Natural killer cell treated with Interleukin-12 subunit alpha and Interleukin-12 subunit beta and Interleukin-15 and Interleukin-18, amount 100 ng/mL, for 72 hours (primary cell): Measurements from ENCODE around the gene PITPNM3. TPM values are rescaled to one million over a fixed set of nuclear protein-coding genes. Genes with fewer than 3 reads are reported as not detected.
A peak's percentile ranks its signal among the peaks of the same experiment; 100 is the strongest.

Experiments
- ATAC-seq, 2 donors: fragments of 150-1000 bp; cut with Tn5 transposase in 1 of 2; sonication (Bioruptor Pico), chemical (Tn5 transposase) in 1 of 2; 2 replicates each; pipeline ENCODE4 v1.10.0; 2021
- DNase-seq: peaks from one replicate; pipeline ENCODE4 v3.0.0; 2022; ENCODE audit warnings: low spot score
- H3K27ac Mint-ChIP-seq, 2 donors: 1 replicate in 1 of 2; 2 replicates in 1 of 2; pipeline ENCODE4 v1.8.0; 2022; ENCODE audit warnings: mixed read lengths in 2 of 2, mild to moderate bottlenecking in 1 of 2, moderate library complexity in 1 of 2
- H3K27me3 Mint-ChIP-seq, 2 donors: 1 replicate in 1 of 2; 2 replicates in 1 of 2; pipeline ENCODE4 v1.8.0; 2022; ENCODE audit warnings: mixed read lengths in 2 of 2
- H3K36me3 Mint-ChIP-seq: one replicate; pipeline ENCODE4 v1.8.0; 2022; ENCODE audit warnings: mixed read lengths
- H3K4me1 Mint-ChIP-seq, 2 donors: 1 replicate in 1 of 2; 2 replicates in 1 of 2; pipeline ENCODE4 v1.8.0; 2022; ENCODE audit warnings: low read depth in 2 of 2, mixed read lengths in 2 of 2, mild to moderate bottlenecking in 1 of 2
- H3K4me3 Mint-ChIP-seq: one replicate; pipeline ENCODE4 v1.8.0; 2022; ENCODE audit warnings: mixed read lengths
- H3K9me3 Mint-ChIP-seq: 2 replicates; pipeline ENCODE4 v1.8.0; 2022; ENCODE audit warnings: mixed read lengths
- total RNA-seq, 2 donors: library from RNA; stranded (reverse); gene quantifications; one replicate each; pipeline ENCODE4 v1.2.3, GENCODE V29; 2022

The PITPNM3 gene
- total RNA-seq, 2 donors from 2014 or later: 0.59 to 0.84 TPM

DNA sequence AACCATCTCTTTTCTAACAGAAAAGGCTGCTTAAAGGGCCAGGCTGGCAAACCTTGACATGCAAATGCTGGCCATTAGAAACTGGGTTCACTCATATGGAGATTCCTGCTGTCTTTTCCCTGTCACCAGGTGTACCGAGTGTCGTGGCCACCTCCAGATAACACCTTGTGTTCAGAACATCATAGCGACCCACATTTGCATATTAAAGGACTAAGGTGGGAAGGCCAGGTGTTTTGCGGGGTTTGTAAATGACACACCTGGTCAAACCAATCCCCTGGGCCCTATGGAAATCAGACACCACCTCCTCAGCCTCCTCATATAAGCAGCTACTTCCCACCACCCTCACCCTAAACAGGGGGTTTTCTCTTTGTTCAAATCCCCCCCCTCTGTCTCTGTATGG, 118.9 kb downstream of the PITPNM3 start:
- Mint-ChIP-seq H3K27me3 (peaks cover 26 to 34% of the 10 kb centered on the region in 2 donors), H3K36me3 (no peaks in the 10 kb centered on the region), H3K4me1 (peaks cover 0 to 3% of the 10 kb centered on the region in 2 donors), H3K9me3 (no peaks in the 10 kb centered on the region), H3K27ac (no peak overlapping the region), H3K4me3 (no peak overlapping the region)
- ATAC-seq: no peak
- no peak for DNase-seq

DNA sequence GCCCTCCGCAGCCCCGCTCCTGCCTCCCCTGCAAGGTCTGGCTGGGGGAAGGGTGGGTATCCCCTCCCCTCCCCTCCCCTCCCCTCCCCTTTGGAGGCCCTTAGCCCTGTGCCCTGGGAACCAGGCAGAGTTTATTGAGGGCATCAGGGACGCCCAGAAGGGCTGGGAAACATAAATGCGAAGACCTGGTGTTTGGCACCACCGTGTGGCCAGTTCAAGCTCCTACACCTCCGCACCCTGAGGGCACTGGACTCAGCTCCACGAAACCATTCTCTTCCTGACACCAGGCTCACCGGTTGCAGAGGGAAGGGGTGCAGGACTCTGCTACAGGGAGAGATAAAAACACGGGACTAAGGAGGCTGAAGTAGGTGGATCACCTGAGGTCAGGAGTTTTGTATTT, 120.4 kb downstream of the PITPNM3 start:
- no peak overlapping the region for H3K4me3 Mint-ChIP-seq
- H3K4me1 Mint-ChIP-seq: peaks cover 0 to 3% of the 10 kb centered on the region in 2 donors
- H3K27me3 Mint-ChIP-seq: peaks cover 23 to 34% of the 10 kb centered on the region in 2 donors
- H3K36me3 Mint-ChIP-seq: peaks cover 2% of the 10 kb centered on the region
- ATAC-seq (peak; percentile 81 to 86), DNase-seq (peak; percentile 70)
- H3K27ac Mint-ChIP-seq: no peak overlapping the region
- H3K9me3 Mint-ChIP-seq: no peaks in the 10 kb centered on the region

DNA sequence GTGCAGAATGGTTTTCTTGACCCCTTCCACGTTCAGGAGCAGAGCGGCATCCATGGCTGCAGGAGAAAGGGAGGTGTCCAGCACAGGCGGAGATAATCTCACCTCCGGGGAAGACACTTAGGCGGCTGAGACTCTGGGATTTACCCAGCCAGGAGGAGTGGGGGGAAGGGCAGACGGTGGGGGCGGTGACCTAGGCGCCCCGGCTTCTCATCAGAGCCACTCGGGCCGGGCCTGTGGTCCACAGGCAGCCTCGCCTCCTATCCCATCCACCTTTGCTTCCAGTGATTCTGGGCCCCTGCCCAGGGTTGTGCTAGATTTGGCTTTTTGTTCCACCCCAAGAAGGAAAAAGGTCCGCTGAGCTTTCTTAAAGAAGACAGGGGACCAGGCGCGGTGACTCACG, 121.3 kb downstream of the PITPNM3 start, which contains the start of gene AIPL1:
TSS of gene AIPL1 (minus strand) at position 71 of the 400 bp plus-strand sequence. CDS start at position 54, 17 bp downstream.
- H3K4me1 Mint-ChIP-seq: peaks cover 0 to 3% of the 10 kb centered on the region in 2 donors
- H3K9me3 Mint-ChIP-seq: no peaks in the 10 kb centered on the region
- no peak within 1 kb of the TSS for H3K4me3 Mint-ChIP-seq
- H3K27me3 Mint-ChIP-seq: peaks cover 23 to 35% of the 10 kb centered on the region in 2 donors
- no peak for DNase-seq
- no peak within 1 kb of the TSS for H3K27ac Mint-ChIP-seq
- no peak for ATAC-seq
- peaks cover 6% of the 10 kb centered on the region for H3K36me3 Mint-ChIP-seq

DNA sequence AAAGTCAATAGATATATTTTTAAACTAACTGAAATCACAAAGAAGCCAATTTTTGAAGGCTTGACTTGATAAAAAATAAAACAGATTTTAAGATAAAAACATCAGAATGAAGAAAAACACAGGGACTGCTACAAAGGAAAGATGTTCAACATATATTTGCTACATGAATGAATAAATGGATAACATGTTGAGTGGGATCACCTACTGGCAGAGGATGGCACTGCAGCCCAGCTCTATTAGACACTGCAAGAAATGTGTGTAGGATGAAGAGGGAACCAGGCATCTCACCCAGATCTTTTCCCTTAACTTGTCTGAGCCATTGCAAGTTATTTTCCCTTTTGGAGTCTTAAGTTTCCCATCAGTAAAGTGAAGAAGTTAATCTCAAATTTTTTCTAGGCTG, 125.6 kb downstream of the PITPNM3 start:
- Mint-ChIP-seq H3K36me3 (peaks cover 13% of the 10 kb centered on the region), H3K4me3 (no peak overlapping the region), H3K9me3 (peaks cover 4% of the 10 kb centered on the region), H3K27me3 (peaks cover 11 to 14% of the 10 kb centered on the region in 2 donors), H3K27ac (no peak overlapping the region), H3K4me1 (peaks cover 10 to 13% of the 10 kb centered on the region in 2 donors)
- no peak for ATAC-seq
- no peak for DNase-seq

DNA sequence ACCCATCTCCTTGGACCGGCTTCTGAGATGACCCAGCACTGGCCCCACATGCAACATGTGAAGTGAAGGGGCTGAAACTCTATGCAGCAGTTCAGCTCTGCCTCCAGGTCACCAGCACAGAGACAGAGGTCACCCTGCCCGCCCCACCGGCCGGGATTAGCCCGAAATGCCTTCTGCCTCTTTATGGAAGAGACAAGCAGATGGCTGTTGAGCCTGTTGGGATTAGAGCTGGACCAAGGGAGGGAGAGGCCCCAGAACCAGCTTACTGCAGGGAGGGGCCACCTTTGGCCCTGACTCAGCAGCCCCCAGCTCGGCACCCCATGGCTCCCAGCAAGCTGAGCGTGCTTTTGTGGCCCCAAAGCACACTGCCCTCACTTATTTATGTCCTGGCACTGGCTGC, 127.1 kb downstream of the PITPNM3 start:
- peaks cover 13% of the 10 kb centered on the region for H3K36me3 Mint-ChIP-seq
- H3K27ac Mint-ChIP-seq: no peak overlapping the region
- peaks cover 10 to 13% of the 10 kb centered on the region in 2 donors for H3K4me1 Mint-ChIP-seq
- DNase-seq: no peak
- H3K9me3 Mint-ChIP-seq: peaks cover 4% of the 10 kb centered on the region
- no peak overlapping the region for H3K4me3 Mint-ChIP-seq
- H3K27me3 Mint-ChIP-seq: peaks cover 11 to 13% of the 10 kb centered on the region in 2 donors
- ATAC-seq: no peak

GRCh38 chr17:6428207-6428965, 128.0 kb downstream of the PITPNM3 start:
- peak overlapping the region in 1 of 2 donors; percentile 63 for H3K27ac Mint-ChIP-seq

DNA sequence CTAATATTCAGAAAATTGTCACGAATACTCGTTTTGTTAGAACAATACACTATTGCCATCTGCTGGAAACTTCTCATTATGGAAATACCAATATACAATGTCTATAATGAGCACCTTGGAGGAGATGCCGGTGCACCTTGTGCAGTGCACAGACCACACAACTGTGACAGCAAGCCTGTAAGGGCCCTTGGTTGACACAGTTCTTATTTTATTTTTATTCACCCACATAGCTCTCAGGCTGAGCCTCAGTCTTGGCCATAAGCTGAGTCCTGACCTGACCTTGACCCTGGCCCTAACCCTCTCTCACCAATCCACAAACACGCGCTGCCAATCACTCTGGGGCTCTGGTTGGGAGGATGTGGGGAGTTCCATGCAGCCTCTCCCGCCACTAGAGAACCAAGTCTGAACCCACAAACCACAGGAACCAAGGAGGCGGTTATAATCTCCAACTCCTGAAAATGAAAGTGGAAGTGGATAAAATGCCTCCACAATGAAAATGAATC, 129.0 kb downstream of the PITPNM3 start:
- ATAC-seq (peak; percentile 84 to 88), DNase-seq (peak; percentile 75)
- Mint-ChIP-seq H3K4me1 (peaks cover 10 to 13% of the 10 kb centered on the region in 2 donors), H3K27ac (peak overlapping the region; percentile 63 to 68), H3K4me3 (peak overlapping the region; percentile 66), H3K9me3 (peaks cover 4% of the 10 kb centered on the region), H3K36me3 (peaks cover 13% of the 10 kb centered on the region), H3K27me3 (peaks cover 18 to 30% of the 10 kb centered on the region in 2 donors)

More at GRCh38 chr17:6428207-6428965, 128.0 kb downstream of the PITPNM3 start:
- H3K27me3 Mint-ChIP-seq: peaks cover 14 to 22% of the 10 kb centered on the region in 2 donors
- ATAC-seq (no peak), DNase-seq (no peak)
- peaks cover 4% of the 10 kb centered on the region for H3K9me3 Mint-ChIP-seq
- H3K4me1 Mint-ChIP-seq: peaks cover 10 to 13% of the 10 kb centered on the region in 2 donors
- peak overlapping the region; percentile 66 for H3K4me3 Mint-ChIP-seq
- peaks cover 13% of the 10 kb centered on the region for H3K36me3 Mint-ChIP-seq

DNA sequence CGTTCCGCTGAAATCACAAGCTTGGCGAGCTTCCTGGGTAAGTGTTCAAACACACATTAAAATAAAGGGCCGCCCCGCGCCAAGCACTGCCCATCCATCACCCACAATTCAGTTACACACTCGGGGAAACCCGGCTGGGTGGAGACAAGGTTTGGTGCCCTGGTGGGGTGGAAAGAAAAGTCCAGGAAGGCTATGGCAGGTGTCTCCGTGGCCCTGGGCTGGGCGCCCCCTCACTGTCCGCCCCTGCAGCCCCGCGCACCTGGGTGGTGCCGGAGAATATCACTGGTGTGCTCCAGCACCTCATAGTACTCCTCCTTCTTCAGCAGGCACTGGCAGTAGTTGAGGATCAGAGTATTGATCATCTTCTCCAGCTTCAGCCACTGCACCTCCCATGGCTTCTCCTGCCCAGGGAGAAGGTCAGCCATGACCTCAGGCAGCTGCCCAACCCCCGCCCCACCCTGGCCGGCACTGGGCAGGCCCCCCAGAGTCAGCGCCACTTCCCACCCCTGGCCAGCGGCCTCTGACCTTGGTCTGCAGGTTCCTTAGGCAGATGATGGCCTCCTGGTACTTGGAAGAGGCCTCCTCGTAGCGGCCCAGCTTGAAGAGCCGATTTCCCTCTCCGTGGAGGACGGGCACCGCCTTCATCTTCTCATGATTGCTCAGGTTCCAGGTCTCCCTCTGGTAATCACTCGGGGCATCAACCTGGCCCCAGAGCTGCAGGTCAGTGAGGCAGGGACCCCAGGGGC, 129.8 kb downstream of the PITPNM3 start:
- Mint-ChIP-seq H3K4me1 (peaks cover 10 to 16% of the 10 kb centered on the region in 2 donors), H3K36me3 (peaks cover 13% of the 10 kb centered on the region), H3K27ac (no peak overlapping the region), H3K9me3 (peaks cover 4% of the 10 kb centered on the region), H3K4me3 (no peak overlapping the region), H3K27me3 (peaks cover 18 to 30% of the 10 kb centered on the region in 2 donors)
- ATAC-seq (no peak), DNase-seq (no peak)

DNA sequence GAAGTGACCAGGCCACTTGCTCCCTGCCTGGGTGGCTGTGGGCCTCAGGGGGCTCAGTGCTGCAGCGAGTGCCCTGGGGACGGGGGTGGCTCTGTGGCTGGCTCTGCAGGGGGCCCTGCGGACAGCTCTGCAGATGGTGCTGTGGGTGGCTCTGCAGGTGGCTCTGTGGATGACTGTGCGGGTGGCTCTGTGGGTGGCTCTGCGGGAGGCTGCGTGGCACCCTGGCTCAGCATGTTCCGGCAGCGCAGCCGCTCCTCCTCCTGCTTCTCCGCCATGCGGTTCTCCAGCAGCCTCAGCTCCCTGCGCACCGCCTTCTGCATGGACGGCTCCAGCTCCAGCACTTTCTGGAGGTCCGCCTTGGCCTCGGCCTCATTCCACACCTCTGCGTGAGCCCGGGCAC, 130.9 kb downstream of the PITPNM3 start:
- Mint-ChIP-seq H3K36me3 (peaks cover 7% of the 10 kb centered on the region), H3K27ac (no peak overlapping the region), H3K4me1 (peaks cover 10 to 16% of the 10 kb centered on the region in 2 donors), H3K27me3 (peaks cover 20 to 32% of the 10 kb centered on the region in 2 donors), H3K4me3 (no peak overlapping the region), H3K9me3 (peaks cover 4% of the 10 kb centered on the region)
- ATAC-seq (no peak), DNase-seq (no peak)

DNA sequence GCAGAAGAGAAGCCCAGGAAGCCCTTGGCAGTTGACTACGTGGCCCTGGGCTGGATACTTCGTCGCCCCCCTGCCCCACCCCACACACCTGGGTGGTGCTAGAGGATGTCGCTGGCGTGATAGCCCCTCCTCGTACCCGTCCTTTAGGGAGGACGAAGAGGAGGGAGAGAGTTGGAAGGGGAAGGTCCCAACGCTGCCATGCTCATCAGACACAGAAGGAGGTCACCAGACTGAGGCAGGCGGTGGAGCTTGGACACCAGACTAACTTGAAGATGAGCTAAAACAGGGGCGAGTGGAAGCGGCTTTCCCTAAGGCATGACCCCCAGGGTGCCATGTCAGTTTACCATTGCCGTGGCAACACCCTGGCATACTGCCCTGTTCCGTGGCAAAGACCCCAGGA, 132.4 kb downstream of the PITPNM3 start:
- Mint-ChIP-seq H3K4me1 (peaks cover 10 to 16% of the 10 kb centered on the region in 2 donors), H3K9me3 (no peaks in the 10 kb centered on the region), H3K36me3 (no peaks in the 10 kb centered on the region), H3K27ac (no peak overlapping the region), H3K4me3 (no peak overlapping the region), H3K27me3 (peaks cover 21 to 28% of the 10 kb centered on the region in 2 donors)
- DNase-seq (no peak), ATAC-seq (no peak)

- ATAC-seq: no peak
- H3K36me3 Mint-ChIP-seq: no peaks in the 10 kb centered on the region
- no peaks in the 10 kb centered on the region for H3K9me3 Mint-ChIP-seq
- no peak overlapping the region for H3K4me3 Mint-ChIP-seq
- no peak overlapping the region for H3K27ac Mint-ChIP-seq
- H3K4me1 Mint-ChIP-seq: peaks cover 9 to 12% of the 10 kb centered on the region in 2 donors
- H3K27me3 Mint-ChIP-seq: peaks cover 21 to 28% of the 10 kb centered on the region in 2 donors
- no peak for DNase-seq
Observed at GRCh38 chr17:6422654-6423241, 133.6 kb downstream of the PITPNM3 start.

DNA sequence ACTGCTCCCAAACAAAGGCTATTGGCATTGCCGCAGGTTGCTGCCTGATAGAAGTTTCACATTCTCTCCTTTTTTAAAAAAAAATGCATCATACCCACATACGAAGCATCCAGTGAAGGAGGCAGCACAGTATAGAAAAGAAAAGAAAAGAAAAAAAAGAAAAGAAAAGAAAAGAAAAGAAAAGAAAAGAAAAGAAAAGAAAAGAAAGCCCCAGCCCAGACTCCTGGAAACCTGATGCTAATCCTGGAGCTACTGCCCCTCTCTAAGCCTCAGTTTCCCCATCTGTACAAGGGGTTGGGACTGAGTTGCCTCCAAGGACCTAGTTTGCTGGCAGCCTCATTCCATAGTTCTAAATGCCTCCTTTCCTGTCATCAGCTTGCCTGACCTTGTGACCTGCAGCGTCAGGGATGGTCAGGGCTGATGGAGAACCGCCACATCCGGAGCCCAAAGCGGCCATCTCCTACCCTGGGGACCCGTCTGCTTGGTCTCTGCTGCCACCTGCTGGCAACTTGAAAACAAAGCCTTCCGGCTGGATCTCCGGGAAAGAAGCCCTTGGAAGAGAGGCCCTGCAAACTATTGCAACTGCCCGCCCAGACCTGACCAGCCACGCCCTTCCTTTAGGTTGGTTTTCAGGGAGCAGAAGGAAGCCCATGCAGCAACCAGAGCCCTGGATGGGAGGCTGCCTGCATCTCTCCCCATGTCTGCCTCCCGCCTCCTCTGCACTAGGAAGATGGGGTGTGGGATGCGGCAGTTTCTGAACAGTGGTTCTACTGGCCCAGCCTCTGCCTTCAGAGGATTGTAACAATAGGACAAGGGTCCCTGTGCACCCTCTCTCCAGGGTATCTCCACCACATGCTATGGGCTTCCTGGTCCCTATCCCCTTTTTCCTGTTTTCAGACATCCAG, 134.4 kb downstream of the PITPNM3 start:
- no peaks in the 10 kb centered on the region for H3K9me3 Mint-ChIP-seq
- peaks cover 21 to 25% of the 10 kb centered on the region in 2 donors for H3K27me3 Mint-ChIP-seq
- DNase-seq (peak; percentile 87), ATAC-seq (peak; percentile 80 to 88)
- no peak overlapping the region for H3K27ac Mint-ChIP-seq
- no peaks in the 10 kb centered on the region for H3K36me3 Mint-ChIP-seq
- H3K4me3 Mint-ChIP-seq: no peak overlapping the region
- peaks cover 1 to 4% of the 10 kb centered on the region in 2 donors for H3K4me1 Mint-ChIP-seq
